ENCODE results near the gene ATG9A.
"Not testable (repeated sequence)": the region's sequence is repeated elsewhere in the genome, so short reads cannot be mapped to it uniquely, and the experiment has no call there.

DNA sequence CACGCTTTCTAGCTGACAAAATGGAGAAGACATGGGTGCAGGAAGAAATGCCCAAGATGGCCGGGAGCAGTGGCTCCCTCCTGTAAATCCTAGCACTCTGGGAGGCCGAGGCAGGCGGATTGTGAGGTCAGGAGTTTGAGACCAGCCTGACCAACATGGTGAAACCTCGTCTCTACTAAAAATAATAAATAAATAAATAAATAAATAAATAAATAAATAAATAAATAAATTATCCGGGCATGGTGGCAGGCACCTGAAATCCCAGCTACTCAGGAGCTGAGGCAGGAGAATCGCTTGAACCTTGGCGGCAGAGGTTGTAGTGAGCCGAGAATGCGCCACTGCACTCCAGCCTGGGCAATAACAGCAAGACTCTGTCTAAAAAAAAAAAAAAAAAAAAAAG lies 29.5 kb upstream of the ATG9A start:
- TF ChIP-seq POLR2AphosphoS5 (IDR thresholded peaks at IDR 0.05; ENCODE audit: borderline replicate concordance, low read depth, low read length); EZH2 (IDR thresholded peaks at IDR 0.05); FOXP2 (optimal IDR thresholded peaks at IDR 0.05; ENCODE audit: control extremely low read depth, extremely low read length, insufficient read depth): not testable (repeated sequence)

Data from SK-N-MC (cell line).